ENCODE measurements around the gene APEH.

The APEH gene

GRCh38 chr3:49720855-49721595 is 46.9 kb downstream of the APEH start:
- Histone ChIP-seq H3K27me3 (ENCODE audit: insufficient read depth, low read length, poor library complexity, severe bottlenecking) (no peaks in the 10 kb centered on the region), H3K9ac (ENCODE audit: low read depth, low read length, poor library complexity, severe bottlenecking) (no peak overlapping the region), H3K4me1 (ENCODE audit: insufficient read depth, low read length, poor library complexity, severe bottlenecking) (peaks cover 17% of the 10 kb centered on the region), H3F3A (ENCODE audit: low read depth) (no peaks in the 10 kb centered on the region), H3K36me3 (ENCODE audit: insufficient read depth, low read length) (peaks cover 12% of the 10 kb centered on the region; the same call in 1 of the 2 replicates), H3K4me3 (ENCODE audit: low read length, poor library complexity, severe bottlenecking) (no peak overlapping the region), H3K4me2 (ENCODE audit: low read depth, low read length, poor library complexity, severe bottlenecking) (no peak overlapping the region), H2AFZ (ENCODE audit: low read length) (no peak overlapping the region), H4K20me1 (ENCODE audit: insufficient read depth, low read length, poor library complexity, severe bottlenecking) (peaks cover 14% of the 10 kb centered on the region), H3K9me2 (replicated peaks; ENCODE audit: low read depth, low read length) (no peaks in the 10 kb centered on the region), H3K79me2 (ENCODE audit: insufficient read depth, low read length) (peaks cover 19% of the 10 kb centered on the region), H3K9me3 (ENCODE audit: insufficient read depth, low read depth, low read length) (no peaks in the 10 kb centered on the region)
- TF ChIP-seq EZH2phosphoT487 (IDR thresholded peaks at IDR 0.05; ENCODE audit: borderline replicate concordance): no peak
- TF ChIP-seq CTCF (conservative IDR thresholded peaks at IDR 0.05; ENCODE audit: low read length): no peak

GRCh38 chr3:49721596-49721895 is 47.4 kb downstream of the APEH start:
- Histone ChIP-seq H3K4me1 (ENCODE audit: insufficient read depth, low read length, poor library complexity, severe bottlenecking) (peaks cover 17% of the 10 kb centered on the region), H3F3A (ENCODE audit: low read depth) (no peaks in the 10 kb centered on the region), H3K4me3 (ENCODE audit: low read length, poor library complexity, severe bottlenecking) (no peak overlapping the region), H3K9me2 (replicated peaks; ENCODE audit: low read depth, low read length) (no peaks in the 10 kb centered on the region), H3K9me3 (ENCODE audit: insufficient read depth, low read depth, low read length) (no peaks in the 10 kb centered on the region), H3K79me2 (ENCODE audit: insufficient read depth, low read length) (peaks cover 19% of the 10 kb centered on the region), H4K20me1 (ENCODE audit: insufficient read depth, low read length, poor library complexity, severe bottlenecking) (peaks cover 14% of the 10 kb centered on the region), H3K36me3 (ENCODE audit: insufficient read depth, low read length) (peaks cover 12% of the 10 kb centered on the region; the same call in 1 of the 2 replicates), H3K4me2 (ENCODE audit: low read depth, low read length, poor library complexity, severe bottlenecking) (no peak overlapping the region), H3K27me3 (ENCODE audit: insufficient read depth, low read length, poor library complexity, severe bottlenecking) (no peaks in the 10 kb centered on the region), H3K9ac (ENCODE audit: low read depth, low read length, poor library complexity, severe bottlenecking) (no peak overlapping the region), H2AFZ (ENCODE audit: low read length) (no peak overlapping the region)
- no peak for TF ChIP-seq CTCF (conservative IDR thresholded peaks at IDR 0.05; ENCODE audit: low read length)
- no peak for TF ChIP-seq EZH2phosphoT487 (IDR thresholded peaks at IDR 0.05; ENCODE audit: borderline replicate concordance)

GRCh38 chr3:49721896-49722781 is 48.0 kb downstream of the APEH start:
- Histone ChIP-seq H2AFZ (ENCODE audit: low read length) (no peak overlapping the region), H3K4me2 (ENCODE audit: low read depth, low read length, poor library complexity, severe bottlenecking) (peak overlapping the region; percentile 88), H4K20me1 (ENCODE audit: insufficient read depth, low read length, poor library complexity, severe bottlenecking) (peaks cover 14% of the 10 kb centered on the region), H3K9me3 (ENCODE audit: insufficient read depth, low read depth, low read length) (no peaks in the 10 kb centered on the region), H3K4me3 (ENCODE audit: low read length, poor library complexity, severe bottlenecking) (peak overlapping the region; percentile 89), H3K79me2 (ENCODE audit: insufficient read depth, low read length) (peaks cover 19% of the 10 kb centered on the region), H3K9me2 (replicated peaks; ENCODE audit: low read depth, low read length) (no peaks in the 10 kb centered on the region), H3K9ac (ENCODE audit: low read depth, low read length, poor library complexity, severe bottlenecking) (peak overlapping the region; percentile 95), H3K27me3 (ENCODE audit: insufficient read depth, low read length, poor library complexity, severe bottlenecking) (no peaks in the 10 kb centered on the region), H3K4me1 (ENCODE audit: insufficient read depth, low read length, poor library complexity, severe bottlenecking) (peaks cover 17% of the 10 kb centered on the region), H3K36me3 (ENCODE audit: insufficient read depth, low read length) (peaks cover 18% of the 10 kb centered on the region; the same call in 1 of the 2 replicates), H3F3A (ENCODE audit: low read depth) (no peaks in the 10 kb centered on the region)
- TF ChIP-seq CTCF (conservative IDR thresholded peaks at IDR 0.05; ENCODE audit: low read length) (no peak), EZH2phosphoT487 (IDR thresholded peaks at IDR 0.05; ENCODE audit: borderline replicate concordance) (no peak)
